GM23338 (cell line): ENCODE measurements around the gene N4BP2. TPM values are rescaled to one million over a fixed set of nuclear protein-coding genes. Genes with fewer than 3 reads are reported as not detected.

ENCODE experiments used
- ATAC-seq: fragments of 200-7000 bp; cut with Tn5 transposase; 3 replicates; pipeline ENCODE4 v1.9.1; 2020
- DNase-seq: peaks from one replicate; pipeline ENCODE4 v3.0.0-alpha.2; 2015; ENCODE audit warnings: low spot score
- H2AFZ ChIP-seq: fragments of 200-600 bp; sonication (generic); 2 replicates; pipeline ENCODE4 v1.8.0; 2016; ENCODE audit warnings: antibody characterized with exemption, mild to moderate bottlenecking, moderate library complexity
- H3F3A ChIP-seq: fragments of 200-600 bp; sonication (generic); replicated peaks from 2 replicates; pipeline ENCODE4 v1.8.0; 2017; ENCODE audit warnings: antibody characterized with exemption, mixed run types, low read depth
- H3K27ac ChIP-seq: fragments of 200-600 bp; sonication (generic); 2 replicates; pipeline ENCODE4 v1.6.1; 2016; ENCODE audit warnings: low read depth
- H3K27me3 ChIP-seq: fragments of 200-600 bp; sonication (generic); 2 replicates; pipeline ENCODE4 v1.8.0; 2016; ENCODE audit warnings: mild to moderate bottlenecking, mixed run types, moderate library complexity; ENCODE audit not compliant: insufficient read depth
- H3K36me3 ChIP-seq: fragments of 200-600 bp; sonication (generic); 2 replicates; pipeline ENCODE4 v1.8.0; 2016; ENCODE audit warnings: mild to moderate bottlenecking; ENCODE audit not compliant: insufficient read depth
- H3K4me1 ChIP-seq: fragments of 200-600 bp; sonication (generic); 2 replicates; pipeline ENCODE4 v1.8.0; 2016; ENCODE audit warnings: mild to moderate bottlenecking, moderate library complexity; ENCODE audit not compliant: insufficient read depth
- H3K4me2 ChIP-seq: fragments of 200-600 bp; sonication (generic); 2 replicates; pipeline ENCODE4 v1.7.1; 2017; ENCODE audit warnings: mixed run types
- H3K4me3 ChIP-seq: fragments of 200-600 bp; sonication (generic); 2 replicates; pipeline ENCODE4 v1.6.1; 2016; ENCODE audit warnings: mixed run types
- H3K79me2 ChIP-seq: fragments of 200-600 bp; sonication (generic); replicated peaks from 2 replicates; pipeline ENCODE4 v1.8.0; 2017; ENCODE audit warnings: mild to moderate bottlenecking; ENCODE audit not compliant: insufficient read depth
- H3K9me2 ChIP-seq: fragments of 200-600 bp; sonication (generic); 2 replicates; pipeline ENCODE4 v1.8.0; 2017; ENCODE audit not compliant: insufficient read depth
- H4K20me1 ChIP-seq: fragments of 200-600 bp; sonication (generic); replicated peaks from 2 replicates; pipeline ENCODE4 v1.8.0; 2017; ENCODE audit warnings: mild to moderate bottlenecking; ENCODE audit not compliant: insufficient read depth
- H3K27ac Mint-ChIP-seq: 2 replicates; pipeline ENCODE4 v1.8.0; 2020; ENCODE audit warnings: inconsistent platforms, mild to moderate bottlenecking, moderate library complexity, mixed read lengths
- H3K27me3 Mint-ChIP-seq: 3 replicates; pipeline ENCODE4 v1.8.0; 2022; ENCODE audit warnings: low read depth, mild to moderate bottlenecking, moderate library complexity, mixed read lengths, inconsistent platforms; ENCODE audit not compliant: insufficient read depth, poor library complexity
- H3K36me3 Mint-ChIP-seq: 3 replicates; pipeline ENCODE4 v1.8.0; 2021; ENCODE audit warnings: low read depth, mild to moderate bottlenecking, inconsistent platforms, moderate library complexity, mixed read lengths
- H3K4me1 Mint-ChIP-seq: 3 replicates; pipeline ENCODE4 v1.8.0; 2020; ENCODE audit warnings: mild to moderate bottlenecking, inconsistent platforms, mixed read lengths
- H3K4me3 Mint-ChIP-seq: 3 replicates; pipeline ENCODE4 v1.8.0; 2021; ENCODE audit warnings: moderate library complexity, mild to moderate bottlenecking, inconsistent platforms, mixed read lengths
- H3K9me3 Mint-ChIP-seq: 3 replicates; pipeline ENCODE4 v1.8.0; 2020; ENCODE audit warnings: moderate library complexity, mild to moderate bottlenecking, inconsistent platforms, mixed read lengths
- ETS1 ChIP-seq: IDR thresholded peaks from 2 replicates; pipeline ENCODE4 v1.6.1; 2016; ENCODE audit warnings: antibody characterized with exemption
- EZH2 ChIP-seq: fragments of 200-600 bp; sonication (generic); IDR thresholded peaks from one replicate; pipeline ENCODE4 v1.8.0; 2017; ENCODE audit warnings: antibody characterized with exemption, mild to moderate bottlenecking, low read depth; ENCODE audit not compliant: unreplicated experiment
- EZH2phosphoT487 ChIP-seq: fragments of 200-600 bp; sonication (generic); IDR thresholded peaks from one replicate; pipeline ENCODE4 v1.8.1; 2018; ENCODE audit warnings: antibody characterized with exemption; ENCODE audit not compliant: unreplicated experiment
- JUNB ChIP-seq: IDR thresholded peaks from one replicate; pipeline ENCODE4 v1.6.1; 2016; ENCODE audit warnings: antibody characterized with exemption; ENCODE audit not compliant: unreplicated experiment
- NANOG ChIP-seq: IDR thresholded peaks from 2 replicates; pipeline ENCODE4 v1.6.1; 2016; ENCODE audit warnings: antibody characterized with exemption, borderline replicate concordance
- POLR2AphosphoS5 ChIP-seq: IDR thresholded peaks from 2 replicates; pipeline ENCODE4 v1.6.1; 2016; ENCODE audit warnings: antibody characterized with exemption, low read depth
- REST ChIP-seq: IDR thresholded peaks from one replicate; pipeline ENCODE4 v1.6.1; 2018; ENCODE audit warnings: antibody characterized with exemption; ENCODE audit not compliant: unreplicated experiment
- ZNF114 ChIP-seq: fragments of 250-450 bp; sonication (Bioruptor Pico); IDR thresholded peaks from 2 replicates; pipeline ENCODE4 v1.5.0; 2020; ENCODE audit warnings: mild to moderate bottlenecking, moderate library complexity
- ZNF462 ChIP-seq: fragments of 250-450 bp; sonication (Bioruptor Pico); IDR thresholded peaks from 2 replicates; pipeline ENCODE4 v1.5.0; 2020; ENCODE audit warnings: mild to moderate bottlenecking, moderate library complexity
- polyA plus RNA-seq: library from polyadenylated mRNA; unstranded; fragments of >200 nt; fragmentation: Nextera tagmentation; extraction: Ambion mirVana; gene quantifications from 2 replicates; pipeline ENCODE4 v1.2.1, GENCODE V29; 2016
- total RNA-seq: library from RNA; depleted of rRNA; stranded (reverse); fragments of >200 nt; shearing (Covaris generic); gene quantifications from 2 replicates; pipeline ENCODE4 v1.2.3, GENCODE V29; 2014

The N4BP2 gene
- total and polyA plus RNA-seq, 2 experiments from 2014 or later, result 25.6 to 46.3 TPM

DNA sequence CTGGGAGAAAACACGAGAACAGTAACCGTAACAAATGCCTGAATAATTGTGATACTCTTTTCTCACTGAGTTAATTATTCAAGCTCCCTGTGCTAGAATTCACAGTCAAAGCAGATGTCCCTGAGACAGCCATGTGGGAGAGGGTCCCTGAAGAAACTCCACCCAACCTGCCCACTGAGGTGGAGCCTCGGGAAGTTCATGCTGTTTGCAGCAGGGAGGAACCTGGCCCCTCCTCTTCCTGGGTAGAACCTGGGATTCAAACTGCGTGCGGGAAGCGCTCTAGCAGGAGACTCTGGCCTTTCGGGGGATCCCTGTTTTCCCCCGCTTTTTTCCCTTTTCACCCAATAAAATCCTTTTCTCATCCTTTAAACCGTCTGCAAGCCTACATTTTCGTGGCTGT lies 120.0 kb downstream of the N4BP2 start (continued):
- TF ChIP-seq JUNB (no peak), REST (no peak), NANOG (no peak), ZNF114 (no peak), ETS1 (no peak)

DNA sequence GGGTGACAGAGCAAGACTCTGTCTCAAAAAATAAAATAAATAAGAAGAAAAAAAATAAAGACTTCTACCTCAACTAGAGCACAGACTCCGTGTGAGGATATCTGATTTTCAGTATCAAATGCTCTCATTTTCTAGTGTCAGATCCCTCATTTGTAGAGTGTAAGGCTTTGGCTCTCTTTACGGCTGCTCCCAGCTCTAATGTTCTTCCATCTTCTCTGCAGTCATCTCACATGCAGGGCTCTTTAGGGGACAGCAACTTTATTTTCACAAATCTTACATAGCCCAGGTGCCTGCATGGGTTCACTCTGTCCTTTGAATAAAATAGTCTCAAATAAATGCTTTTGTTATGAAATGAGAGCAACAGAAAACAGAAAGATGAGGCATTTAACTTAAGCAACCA lies 120.9 kb downstream of the N4BP2 start:
- ATAC-seq, result no peak
- no peak overlapping the region for H3K27ac Mint-ChIP-seq

DNA sequence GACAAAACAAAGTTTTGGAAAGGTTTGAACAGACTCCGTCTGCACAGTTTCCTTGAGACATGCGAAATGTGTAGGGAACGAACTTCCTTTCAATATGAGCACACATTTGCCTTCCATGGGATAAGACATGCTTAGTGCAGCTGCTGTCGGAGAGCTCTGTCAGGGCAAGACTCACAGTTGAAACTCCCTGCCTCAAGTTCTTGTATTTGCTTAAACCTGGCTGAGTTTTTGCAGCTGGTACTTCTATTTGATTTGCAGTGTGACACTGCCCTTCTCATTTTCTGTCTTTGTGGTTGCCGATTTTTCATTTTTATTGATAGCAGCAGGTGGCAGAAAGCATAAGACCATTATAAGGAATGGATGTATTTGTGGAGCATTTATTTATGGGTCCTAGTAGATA lies 122.0 kb downstream of the N4BP2 start:
- H3K4me1 Mint-ChIP-seq, result peaks cover 22% of the 10 kb centered on the region
- H3K36me3 Mint-ChIP-seq, result no peaks in the 10 kb centered on the region
- no peaks in the 10 kb centered on the region; the same call in 2 of the 3 replicates for H3K9me3 Mint-ChIP-seq
- no peaks in the 10 kb centered on the region for H3K79me2 ChIP-seq
- H3K4me3 ChIP-seq, result no peak overlapping the region
- H3K4me2 ChIP-seq, result no peak overlapping the region
- peaks cover 13% of the 10 kb centered on the region for H3K27me3 Mint-ChIP-seq
- no peak overlapping the region for H2AFZ ChIP-seq
- ATAC-seq (no peak), DNase-seq (no peak)
- no peaks in the 10 kb centered on the region for H3K27me3 ChIP-seq
- H3K9me2 ChIP-seq, result no peaks in the 10 kb centered on the region
- no peaks in the 10 kb centered on the region for H3K36me3 ChIP-seq
- H3K27ac Mint-ChIP-seq, result no peak overlapping the region; the same call in 1 of the 2 replicates
- H3F3A ChIP-seq, result no peaks in the 10 kb centered on the region; the same call in 1 of the 2 replicates
- no peak overlapping the region for H3K27ac ChIP-seq
- no peaks in the 10 kb centered on the region for H4K20me1 ChIP-seq
- H3K4me3 Mint-ChIP-seq, result no peak overlapping the region
- peaks cover 13% of the 10 kb centered on the region for H3K4me1 ChIP-seq
- TF ChIP-seq EZH2 (no peak), ZNF462 (CRISPR knock-in tag) (no peak), EZH2phosphoT487 (no peak), ETS1 (no peak), ZNF114 (no peak)

More for the DNA sequence above, 120.9 kb downstream of the N4BP2 start:
- H3K27me3 Mint-ChIP-seq, result peaks cover 13% of the 10 kb centered on the region
- H3K4me1 Mint-ChIP-seq, result peaks cover 22% of the 10 kb centered on the region
- no peak overlapping the region for H3K4me2 ChIP-seq
- no peaks in the 10 kb centered on the region for H3K27me3 ChIP-seq
- peaks cover 3% of the 10 kb centered on the region; the same call in 1 of the 2 replicates for H3F3A ChIP-seq
- H3K36me3 Mint-ChIP-seq, result no peaks in the 10 kb centered on the region
- H3K9me2 ChIP-seq, result no peaks in the 10 kb centered on the region
- no peak overlapping the region for H3K4me3 Mint-ChIP-seq
- H3K4me1 ChIP-seq, result peaks cover 13% of the 10 kb centered on the region
- no peaks in the 10 kb centered on the region for H3K79me2 ChIP-seq
- DNase-seq, result no peak
- H4K20me1 ChIP-seq, result no peaks in the 10 kb centered on the region
- H3K27ac ChIP-seq, result no peak overlapping the region
- no peak overlapping the region for H3K4me3 ChIP-seq
- H3K36me3 ChIP-seq, result no peaks in the 10 kb centered on the region
- H2AFZ ChIP-seq, result no peak overlapping the region
- TF ChIP-seq POLR2AphosphoS5, result no peak
- H3K9me3 Mint-ChIP-seq, result no peaks in the 10 kb centered on the region; the same call in 2 of the 3 replicates
